ENCODE data around the gene KIAA0513.

GRCh38 chr16:85036236-85037049 is 8.8 kb downstream of the KIAA0513 start:
- TF ChIP-seq JUNB (IDR thresholded peaks at IDR 0.05) = no peak
- no peak for TF ChIP-seq TAF1 (IDR thresholded peaks at IDR 0.05; ENCODE audit: borderline replicate concordance, low read depth, low read length)
- TF ChIP-seq JUND (IDR thresholded peaks at IDR 0.05; ENCODE audit: low read depth, low read length) = no peak
- no peak for TF ChIP-seq IRF4 (IDR thresholded peaks at IDR 0.05; ENCODE audit: low read depth, low read length)
- TF ChIP-seq, protein P1, sequence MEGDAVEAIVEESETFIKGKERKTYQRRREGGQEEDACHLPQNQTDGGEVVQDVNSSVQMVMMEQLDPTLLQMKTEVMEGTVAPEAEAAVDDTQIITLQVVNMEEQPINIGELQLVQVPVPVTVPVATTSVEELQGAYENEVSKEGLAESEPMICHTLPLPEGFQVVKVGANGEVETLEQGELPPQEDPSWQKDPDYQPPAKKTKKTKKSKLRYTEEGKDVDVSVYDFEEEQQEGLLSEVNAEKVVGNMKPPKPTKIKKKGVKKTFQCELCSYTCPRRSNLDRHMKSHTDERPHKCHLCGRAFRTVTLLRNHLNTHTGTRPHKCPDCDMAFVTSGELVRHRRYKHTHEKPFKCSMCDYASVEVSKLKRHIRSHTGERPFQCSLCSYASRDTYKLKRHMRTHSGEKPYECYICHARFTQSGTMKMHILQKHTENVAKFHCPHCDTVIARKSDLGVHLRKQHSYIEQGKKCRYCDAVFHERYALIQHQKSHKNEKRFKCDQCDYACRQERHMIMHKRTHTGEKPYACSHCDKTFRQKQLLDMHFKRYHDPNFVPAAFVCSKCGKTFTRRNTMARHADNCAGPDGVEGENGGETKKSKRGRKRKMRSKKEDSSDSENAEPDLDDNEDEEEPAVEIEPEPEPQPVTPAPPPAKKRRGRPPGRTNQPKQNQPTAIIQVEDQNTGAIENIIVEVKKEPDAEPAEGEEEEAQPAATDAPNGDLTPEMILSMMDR (IDR thresholded peaks at IDR 0.05 in 2 of 3, conservative IDR thresholded peaks at IDR 0.05 in 1 of 3; ENCODE audit: control insufficient read depth in 2 of 3, extremely low read depth in 1 of 3, insufficient read depth in 1 of 3, low read depth in 3 of 3, low read length in 3 of 3) = no peak
- no peak for TF ChIP-seq CHD1 (IDR thresholded peaks at IDR 0.05; ENCODE audit: low read depth, low read length)
- no peak for TF ChIP-seq EED (IDR thresholded peaks at IDR 0.05; ENCODE audit: low read depth)
- TF ChIP-seq POLR2A (IDR thresholded peaks at IDR 0.05; ENCODE audit: low read depth, low read length) = no peak

All from GM12878 (cell line).